Prostate gland (tissue), 2 donors: ENCODE data around the gene CLNK. TPM values are rescaled to one million over a fixed set of nuclear protein-coding genes. Genes with fewer than 3 reads are reported as not detected.

Experiments used
- DNase-seq: peaks from one replicate; pipeline ENCODE4 v3.0.0-alpha.2; 2019; ENCODE audit warnings: low spot score
- H3K27ac ChIP-seq, 2 donors: fragments of 200-600 bp; sonication (generic); 2 replicates each; pipeline ENCODE4 v1.5.1; 2017 to 2019
- H3K27me3 ChIP-seq: fragments of 200-600 bp; sonication (generic); replicated peaks from 2 replicates; pipeline ENCODE4 v1.5.1; 2019; ENCODE audit not compliant: insufficient read depth
- H3K36me3 ChIP-seq, 2 donors: fragments of 200-600 bp; sonication (generic); 1 replicate in 1 of 2; 2 replicates in 1 of 2; pipeline versions ENCODE4 v1.5.1 to v1.8.1; 2017 to 2019
- H3K4me1 ChIP-seq: fragments of 200-600 bp; sonication (generic); replicated peaks from 2 replicates; pipeline ENCODE4 v1.5.1; 2019
- H3K4me3 ChIP-seq, 2 donors: fragments of 200-600 bp; sonication (generic); 2 replicates each; pipeline ENCODE4 v1.5.1; 2017 to 2019
- H3K9me3 ChIP-seq: fragments of 200-600 bp; sonication (generic); 2 replicates; pipeline ENCODE4 v1.5.1; 2017
- POLR2A ChIP-seq: fragments of 450-650 bp; IDR thresholded peaks from one replicate; pipeline ENCODE4 v1.6.1; 2016; ENCODE audit warnings: antibody characterized with exemption, mild to moderate bottlenecking
- POLR2AphosphoS5 ChIP-seq: sonication (generic); formaldehyde crosslinking; IDR thresholded peaks from one replicate; pipeline ENCODE4 v1.6.1; 2017; ENCODE audit warnings: antibody characterized with exemption
- WGBS: methylation state at CpG from one replicate; pipeline ENCODE4 v1.1.5; 2018; 5-methylcytosine and 5-hydroxymethylcytosine counted together
- intact Hi-C: fragments of 100-400 bp; cut with DNase I; formaldehyde crosslinking; loops from one replicate; pipeline ENCODE4 v1.14.2; 2022
- total RNA-seq, 2 donors: library from RNA; depleted of rRNA; stranded (reverse); fragments of >200 nt; gene quantifications; one replicate each; pipeline ENCODE4 v1.1.0, GENCODE V29; 2016
- TF ChIP-seq, protein P1 (sequence below), 4 experiments: fragments of 200-600 bp in 2 of 4; fragments of 450-650 bp in 2 of 4; sonication (generic) in 2 of 4; IDR thresholded peaks; 1 replicate in 3 of 4; 2 replicates in 1 of 4; pipeline ENCODE4 v1.5.1; 2016 to 2019; ENCODE audit warnings: antibody characterized with exemption in 4 of 4, mild to moderate bottlenecking in 2 of 4, moderate library complexity in 2 of 4

Gene CLNK
- total RNA-seq, 2 donors from 2014 or later = not detected

DNA sequence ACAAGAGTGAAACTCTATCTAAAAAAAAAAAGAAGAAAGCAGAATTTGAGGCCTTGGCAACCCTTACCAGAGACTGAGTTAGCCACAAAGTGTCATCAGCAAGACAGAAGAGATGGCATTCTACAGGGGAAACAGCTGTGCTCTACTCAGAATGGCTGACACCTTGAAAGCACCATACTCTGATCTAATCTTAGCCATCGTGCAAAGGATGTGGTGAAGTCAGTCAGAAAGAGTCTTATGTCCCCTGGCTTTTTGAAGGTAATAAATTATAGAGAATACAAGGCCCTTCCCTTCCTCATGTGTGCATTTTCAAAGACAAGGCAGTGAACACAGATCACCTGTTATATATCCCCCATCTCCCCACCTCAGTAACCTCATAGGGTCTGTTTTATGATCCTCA is 13.2 kb downstream of the CLNK start:
- no peak for DNase-seq
- TF ChIP-seq, protein P1, sequence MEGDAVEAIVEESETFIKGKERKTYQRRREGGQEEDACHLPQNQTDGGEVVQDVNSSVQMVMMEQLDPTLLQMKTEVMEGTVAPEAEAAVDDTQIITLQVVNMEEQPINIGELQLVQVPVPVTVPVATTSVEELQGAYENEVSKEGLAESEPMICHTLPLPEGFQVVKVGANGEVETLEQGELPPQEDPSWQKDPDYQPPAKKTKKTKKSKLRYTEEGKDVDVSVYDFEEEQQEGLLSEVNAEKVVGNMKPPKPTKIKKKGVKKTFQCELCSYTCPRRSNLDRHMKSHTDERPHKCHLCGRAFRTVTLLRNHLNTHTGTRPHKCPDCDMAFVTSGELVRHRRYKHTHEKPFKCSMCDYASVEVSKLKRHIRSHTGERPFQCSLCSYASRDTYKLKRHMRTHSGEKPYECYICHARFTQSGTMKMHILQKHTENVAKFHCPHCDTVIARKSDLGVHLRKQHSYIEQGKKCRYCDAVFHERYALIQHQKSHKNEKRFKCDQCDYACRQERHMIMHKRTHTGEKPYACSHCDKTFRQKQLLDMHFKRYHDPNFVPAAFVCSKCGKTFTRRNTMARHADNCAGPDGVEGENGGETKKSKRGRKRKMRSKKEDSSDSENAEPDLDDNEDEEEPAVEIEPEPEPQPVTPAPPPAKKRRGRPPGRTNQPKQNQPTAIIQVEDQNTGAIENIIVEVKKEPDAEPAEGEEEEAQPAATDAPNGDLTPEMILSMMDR (IDR thresholded peaks at IDR 0.05) = no peak
- TF ChIP-seq POLR2A (no peak), POLR2AphosphoS5 (no peak)
- intact Hi-C loops = no loop called here
- Histone ChIP-seq H3K36me3 (no peaks in the 10 kb centered on the region), H3K9me3 (no peaks in the 10 kb centered on the region), H3K4me3 (no peak overlapping the region), H3K4me1 (no peaks in the 10 kb centered on the region), H3K27me3 (no peaks in the 10 kb centered on the region), H3K27ac (no peak overlapping the region)
- WGBS = 35% methylated on average over 1 of the region's 1 CpG

DNA sequence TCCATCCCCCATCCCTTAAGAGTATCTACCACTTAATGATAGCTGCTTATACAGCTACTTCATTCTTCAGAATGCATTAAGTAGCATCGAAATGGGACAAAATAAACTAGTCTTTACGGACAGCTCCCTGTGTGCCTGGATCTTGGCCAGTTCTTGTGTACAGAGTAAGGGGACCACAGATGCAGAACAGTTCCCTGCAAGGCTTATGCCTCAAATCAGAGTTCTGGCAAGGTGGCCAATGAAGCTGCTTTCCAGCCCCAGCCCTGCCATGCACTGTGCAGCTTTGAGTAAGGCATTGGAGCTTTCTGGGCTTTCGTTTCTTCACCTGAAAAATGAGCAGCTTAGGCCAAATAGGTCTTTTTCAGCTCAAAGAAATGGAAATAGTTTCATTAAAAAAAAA is 14.2 kb downstream of the CLNK start:
- no peaks in the 10 kb centered on the region for H3K36me3 ChIP-seq
- H3K4me3 ChIP-seq = no peak overlapping the region
- intact Hi-C loops = no loop called here
- TF ChIP-seq POLR2AphosphoS5 = no peak
- no peak for TF ChIP-seq POLR2A
- TF ChIP-seq, protein P1 (IDR thresholded peaks at IDR 0.05) = no peak
- H3K27me3 ChIP-seq = no peaks in the 10 kb centered on the region
- no peaks in the 10 kb centered on the region for H3K4me1 ChIP-seq
- no peak overlapping the region for H3K27ac ChIP-seq
- 68% methylated on average over 3 of the region's 3 CpGs for WGBS
- DNase-seq = no peak
- H3K9me3 ChIP-seq = no peaks in the 10 kb centered on the region

DNA sequence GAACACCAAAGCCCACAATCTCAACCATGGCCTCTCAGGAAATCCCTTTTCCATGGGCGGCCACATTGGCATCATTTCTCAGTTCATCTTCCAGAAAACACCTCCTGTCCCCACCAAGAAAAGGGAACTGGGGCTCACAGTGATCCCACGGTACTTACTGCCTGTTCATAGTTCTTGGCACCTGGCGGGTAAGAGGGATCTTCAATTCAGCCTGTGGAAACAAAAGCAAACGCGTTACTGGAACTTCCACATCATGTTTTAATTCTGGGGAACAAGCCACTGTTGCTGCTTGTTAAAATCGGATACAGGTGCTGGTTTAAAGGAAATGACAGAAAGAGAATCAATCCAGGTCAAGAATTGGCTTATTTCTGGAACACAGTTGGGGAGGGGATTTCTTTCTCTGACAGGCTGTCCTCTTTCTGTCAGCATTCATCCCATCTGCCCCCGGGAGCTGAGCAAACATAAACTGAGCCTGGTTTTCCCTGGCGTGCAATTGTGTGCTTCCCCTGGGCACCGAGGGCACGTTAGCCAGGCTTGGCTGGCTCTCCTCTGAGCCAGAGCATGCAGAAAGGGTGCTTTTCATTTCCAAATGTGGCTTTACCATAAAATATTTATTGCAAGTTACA is 16.8 kb downstream of the CLNK start:
- Histone ChIP-seq H3K9me3 (no peaks in the 10 kb centered on the region), H3K36me3 (no peaks in the 10 kb centered on the region), H3K27ac (no peak overlapping the region), H3K27me3 (no peaks in the 10 kb centered on the region), H3K4me3 (no peak overlapping the region), H3K4me1 (peaks cover 3% of the 10 kb centered on the region)
- DNase-seq = no peak
- no peak for TF ChIP-seq POLR2A
- TF ChIP-seq, protein P1 (IDR thresholded peaks at IDR 0.05) = no peak
- TF ChIP-seq POLR2AphosphoS5 = no peak
- WGBS = 33% methylated on average over 10 of the region's 10 CpGs
- intact Hi-C loops = no loop called here

DNA sequence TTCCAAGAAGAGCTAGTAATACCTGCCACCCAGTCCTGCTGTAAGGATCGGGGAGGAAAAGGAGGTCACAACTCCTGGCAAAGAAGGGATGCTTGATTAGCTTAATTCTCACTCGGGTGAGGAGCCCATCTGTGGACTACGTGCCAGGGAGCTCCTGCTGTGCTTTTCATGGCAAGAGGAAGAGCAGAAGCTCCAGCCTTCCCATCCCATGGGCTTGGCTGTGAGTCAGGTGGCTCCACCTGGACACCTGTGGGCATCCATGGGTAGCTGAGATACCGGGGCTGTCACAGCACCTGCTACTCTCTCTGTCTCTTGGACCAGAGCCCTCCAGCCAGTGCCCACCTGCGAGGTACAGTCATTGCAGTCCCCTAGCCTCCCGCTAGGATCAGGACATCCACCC is 18.0 kb downstream of the CLNK start:
- no peak for TF ChIP-seq POLR2AphosphoS5
- Histone ChIP-seq H3K27ac (no peak overlapping the region), H3K9me3 (no peaks in the 10 kb centered on the region), H3K36me3 (no peaks in the 10 kb centered on the region), H3K4me1 (peaks cover 3% of the 10 kb centered on the region), H3K27me3 (no peaks in the 10 kb centered on the region), H3K4me3 (no peak overlapping the region)
- no peak for DNase-seq
- intact Hi-C loops = no loop called here
- 91% methylated on average over 6 of the region's 6 CpGs for WGBS

DNA sequence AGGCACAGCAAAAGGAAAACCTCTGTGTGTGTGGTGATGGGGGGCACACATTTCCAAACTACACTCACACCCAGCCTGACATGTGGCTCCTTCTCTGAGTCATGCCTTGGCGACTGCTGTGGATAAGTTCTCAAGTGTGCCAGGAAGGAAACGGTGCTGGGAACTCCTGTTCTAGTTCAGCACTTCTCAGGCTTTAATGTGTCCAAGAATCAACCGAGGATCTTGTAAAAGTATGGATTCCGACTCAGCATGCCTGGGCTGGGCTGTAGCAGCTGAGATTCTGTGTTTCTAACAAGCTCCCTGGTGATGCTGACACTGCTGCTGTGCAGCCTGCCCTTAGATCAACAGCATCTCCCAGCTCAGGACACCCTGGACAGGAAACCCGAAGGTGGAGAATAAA is 20.2 kb downstream of the CLNK start:
- TF ChIP-seq POLR2A = no peak
- peak; percentile 89 for TF ChIP-seq POLR2AphosphoS5
- TF ChIP-seq, protein P1 (IDR thresholded peaks at IDR 0.05) = no peak
- Histone ChIP-seq H3K36me3 (no peaks in the 10 kb centered on the region), H3K9me3 (no peaks in the 10 kb centered on the region), H3K27me3 (no peaks in the 10 kb centered on the region), H3K4me3 (no peak overlapping the region), H3K4me1 (peaks cover 3% of the 10 kb centered on the region), H3K27ac (no peak overlapping the region)
- intact Hi-C loops = no loop called here
- WGBS = 7% methylated on average over 5 of the region's 5 CpGs
- peak; percentile 90 for DNase-seq
